ENCODE measurements around the gene DMXL1.

The DMXL1 gene

DNA sequence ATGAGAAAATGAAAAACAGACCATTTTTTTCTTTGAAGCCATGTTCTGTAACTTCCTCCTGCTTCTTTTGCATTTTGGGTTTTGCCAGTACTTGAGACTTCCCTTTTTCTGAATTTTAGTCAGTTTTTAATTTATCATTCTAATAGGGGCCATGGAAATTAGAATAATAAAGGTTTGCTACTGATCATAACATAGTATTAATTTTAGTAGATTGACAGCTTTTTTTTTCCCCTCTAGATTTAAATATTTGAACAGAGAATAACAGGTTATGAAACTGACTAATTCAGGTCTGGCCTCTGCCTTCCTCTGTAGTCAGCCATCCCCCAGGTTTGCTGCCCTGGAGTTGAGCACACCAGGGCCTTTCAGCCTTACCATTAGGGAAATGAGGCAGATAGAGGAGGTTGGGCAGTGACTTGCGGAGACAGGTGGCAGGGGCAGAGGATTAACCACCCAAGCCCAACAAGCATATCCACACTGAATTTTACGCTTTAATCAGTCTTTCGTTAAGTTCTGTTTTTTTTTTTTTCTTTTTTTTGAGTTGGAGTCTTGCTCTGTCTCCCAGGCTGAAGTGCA, 204.8 kb downstream of the DMXL1 start:
- no peak for DNase-seq (ENCODE audit: extremely low read depth, low read depth)
- no peak for TF ChIP-seq CTCF (IDR thresholded peaks at IDR 0.05; ENCODE audit: low read depth, low read length)

GRCh38 chr5:119276978-119277377, 206.1 kb downstream of the DMXL1 start:
- DNase-seq (ENCODE audit: extremely low read depth, low read depth) = no peak
- TF ChIP-seq CTCF (IDR thresholded peaks at IDR 0.05; ENCODE audit: low read depth, low read length) = no peak

GRCh38 chr5:119279093-119279492, 208.2 kb downstream of the DMXL1 start:
- DNase-seq (ENCODE audit: extremely low read depth, low read depth) = no peak
- no peak for TF ChIP-seq CTCF (IDR thresholded peaks at IDR 0.05; ENCODE audit: low read depth, low read length)

DNA sequence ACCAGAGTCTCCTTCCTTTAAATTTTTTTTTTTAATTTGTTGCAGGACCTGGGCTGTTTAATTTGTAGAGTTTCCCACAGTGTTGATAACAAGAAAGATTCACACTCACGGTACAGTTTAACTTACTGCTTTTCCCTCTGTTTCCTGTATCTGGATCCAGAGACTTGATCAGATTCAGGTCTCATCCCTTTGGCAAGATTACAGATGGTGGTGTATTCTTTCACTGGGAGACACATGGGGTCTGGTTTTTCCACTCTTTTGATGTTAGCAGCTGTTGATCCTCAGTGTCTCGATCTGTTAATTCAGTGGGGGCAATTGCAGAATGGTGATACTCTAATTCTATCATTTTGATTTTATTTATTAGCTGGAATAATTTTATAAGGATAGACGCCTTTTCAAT, 209.5 kb downstream of the DMXL1 start:
- TF ChIP-seq CTCF (IDR thresholded peaks at IDR 0.05; ENCODE audit: low read depth, low read length) = no peak
- DNase-seq (ENCODE audit: extremely low read depth, low read depth) = no peak

DNA sequence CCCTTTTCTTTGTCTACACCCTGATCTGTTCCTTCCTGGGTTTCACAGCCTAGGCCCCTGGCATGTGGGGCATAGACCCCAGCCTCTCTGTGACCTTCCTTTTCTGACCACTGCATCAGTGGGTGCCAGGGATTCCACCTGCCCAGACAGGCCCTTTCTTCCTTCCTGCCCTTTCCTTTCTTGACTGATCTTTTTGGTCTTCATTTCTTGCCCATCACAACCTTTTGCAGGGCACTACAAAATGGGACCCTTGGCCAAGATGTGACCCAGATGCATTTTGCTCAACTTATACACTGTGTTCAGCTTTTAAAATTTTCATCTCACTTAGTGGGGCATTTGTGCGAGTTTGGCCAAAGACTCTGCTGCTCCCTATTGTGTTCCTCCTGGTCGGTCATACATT, 211.7 kb downstream of the DMXL1 start:
- DNase-seq (ENCODE audit: extremely low read depth, low read depth) = no peak
- TF ChIP-seq CTCF (IDR thresholded peaks at IDR 0.05; ENCODE audit: low read depth, low read length) = no peak

- no peak for DNase-seq (ENCODE audit: extremely low read depth, low read depth)
- no peak for TF ChIP-seq CTCF (IDR thresholded peaks at IDR 0.05; ENCODE audit: low read depth, low read length)
Observed at GRCh38 chr5:119284031-119284430, 213.1 kb downstream of the DMXL1 start.

DNA sequence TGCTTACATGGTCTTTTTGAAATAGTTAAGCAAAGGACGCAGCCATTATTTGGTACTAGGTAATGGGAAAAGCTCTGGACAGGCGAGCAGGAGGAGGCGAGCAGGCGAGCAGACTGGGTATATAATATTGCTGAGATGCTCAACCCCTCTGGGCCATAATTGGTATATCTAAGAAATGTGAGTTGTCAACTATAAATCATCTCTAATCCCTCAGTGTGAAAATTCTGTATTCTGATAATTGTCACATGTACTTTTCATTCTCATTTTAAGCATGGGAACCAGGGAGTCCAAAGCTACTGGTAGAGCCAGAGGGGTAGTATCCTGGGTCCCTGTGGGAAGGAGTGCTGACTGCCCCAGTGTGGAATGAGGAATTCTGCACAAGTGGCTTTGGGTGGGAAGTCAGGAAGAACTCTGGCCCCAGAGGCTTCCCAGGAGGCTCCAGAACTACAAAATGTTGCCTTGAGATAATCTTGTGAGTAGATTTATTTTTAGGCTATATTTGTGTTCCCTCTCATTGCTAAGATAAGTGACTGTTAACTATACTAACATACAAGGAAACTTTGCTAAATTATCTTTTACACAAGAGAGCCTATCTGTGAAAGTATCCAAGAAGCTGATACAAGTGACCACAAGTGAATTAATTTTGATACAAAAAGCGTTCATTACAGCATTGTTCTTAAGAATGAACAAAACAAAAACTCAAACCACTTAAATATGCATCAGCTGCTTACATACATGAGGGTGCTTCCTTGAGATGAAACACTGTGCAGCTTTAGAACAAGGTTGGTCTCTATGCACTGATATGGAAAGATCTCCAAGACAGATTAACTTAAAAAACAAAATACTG, 214.4 kb downstream of the DMXL1 start:
- DNase-seq (ENCODE audit: extremely low read depth, low read depth) = no peak
- TF ChIP-seq CTCF (IDR thresholded peaks at IDR 0.05; ENCODE audit: low read depth, low read length) = no peak

Measured in AG09319 (cell line).